Stimulated activated CD4-positive, alpha-beta T cell treated with anti-CD3 and anti-CD28 coated beads, TNF-alpha, amount 100 ng/mL, for 24 hours (primary cell): ENCODE results near the gene ZNF460.
"Not testable (repeated sequence)": the region's sequence is repeated elsewhere in the genome, so short reads cannot be mapped to it uniquely, and the experiment has no call there.

Source experiments
- DNase-seq, 3 experiments: peaks; one replicate each; pipeline ENCODE4 v3.0.0-alpha.2; 2020; ENCODE audit warnings: low read depth in 3 of 3

Gene ZNF460

DNA sequence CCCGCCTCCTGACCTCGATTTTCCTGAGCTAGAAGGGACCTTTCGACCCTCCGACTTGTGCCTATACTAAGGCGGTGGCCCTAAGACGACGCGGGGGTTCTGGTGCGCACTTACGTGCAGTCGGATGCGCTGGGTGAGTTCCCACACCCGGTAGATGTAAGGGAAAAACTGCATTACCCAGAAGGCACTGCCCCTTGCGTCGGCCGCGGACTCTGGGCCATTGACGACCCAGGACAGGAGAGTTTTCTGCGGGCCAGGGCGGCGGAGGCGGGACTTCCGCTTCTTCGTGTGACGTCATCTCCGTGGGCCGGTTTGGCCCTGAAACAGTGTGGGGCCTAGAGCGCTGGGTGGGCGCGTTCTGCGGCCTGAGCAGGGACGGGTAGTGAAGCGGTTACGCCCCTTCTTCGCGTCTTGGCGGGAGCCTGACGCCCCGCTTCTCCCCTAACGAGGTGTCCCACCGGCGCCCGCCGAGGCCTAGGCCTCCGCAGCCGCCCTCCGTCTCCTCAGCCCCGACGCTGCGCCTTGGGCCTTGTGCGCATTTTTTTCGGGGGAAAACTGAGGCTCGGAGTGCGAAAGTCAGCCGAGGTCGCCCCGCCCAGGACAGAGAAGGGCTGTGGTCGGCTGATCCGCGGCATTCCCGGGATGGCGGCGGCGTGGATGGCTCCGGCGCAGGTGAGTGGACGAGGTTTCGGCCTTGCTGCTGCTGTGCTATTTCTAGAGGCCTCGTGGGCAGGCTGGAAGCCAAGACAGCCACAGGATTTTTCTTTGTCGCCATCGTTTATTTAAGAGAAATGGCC, at the start of gene ZNF460:
Gene ZNF460 (plus strand): TSS at position 321 of the 797 bp plus-strand sequence. CDS start 322 bp downstream, at position 643.
- peak; percentile 93 to 95 (median 94) for DNase-seq

DNA sequence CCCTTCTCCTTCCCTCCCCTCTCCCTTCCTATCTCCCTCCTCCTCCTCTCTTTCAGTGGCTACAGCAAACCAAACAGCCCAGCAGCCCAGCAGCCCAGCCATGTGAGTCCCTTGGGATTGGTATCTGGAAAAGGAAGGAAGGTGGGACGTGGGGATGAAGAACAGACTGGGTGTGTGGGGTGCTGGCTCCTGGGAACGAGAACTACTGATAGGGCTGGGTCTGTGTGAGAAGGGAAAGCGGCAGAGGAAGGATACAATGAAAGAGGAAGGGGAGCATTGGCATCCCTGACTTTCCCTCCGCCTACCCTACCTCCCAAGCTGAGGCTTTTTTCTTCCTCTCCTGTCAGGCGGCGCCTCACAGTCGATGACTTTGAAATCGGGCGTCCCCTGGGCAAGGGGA, 48.6 kb upstream of the ZNF460 start:
- no peak for DNase-seq

DNA sequence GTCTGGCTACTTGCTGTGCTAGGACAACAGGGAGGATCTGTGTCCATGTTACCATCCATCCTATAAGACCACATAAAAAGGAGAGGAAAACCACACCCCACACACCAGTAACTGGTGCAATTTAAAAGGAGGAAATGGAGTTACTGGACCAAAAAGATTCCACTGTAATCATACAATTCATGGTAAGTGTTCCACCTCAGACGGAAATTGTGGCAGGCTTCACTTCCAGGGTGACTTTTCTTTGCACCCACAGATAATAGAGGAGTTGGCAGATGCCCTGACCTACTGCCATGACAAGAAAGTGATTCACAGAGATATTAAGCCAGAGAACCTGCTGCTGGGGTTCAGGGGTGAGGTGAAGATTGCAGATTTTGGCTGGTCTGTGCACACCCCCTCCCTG, 47.1 kb upstream of the ZNF460 start:
- DNase-seq: no peak

DNA sequence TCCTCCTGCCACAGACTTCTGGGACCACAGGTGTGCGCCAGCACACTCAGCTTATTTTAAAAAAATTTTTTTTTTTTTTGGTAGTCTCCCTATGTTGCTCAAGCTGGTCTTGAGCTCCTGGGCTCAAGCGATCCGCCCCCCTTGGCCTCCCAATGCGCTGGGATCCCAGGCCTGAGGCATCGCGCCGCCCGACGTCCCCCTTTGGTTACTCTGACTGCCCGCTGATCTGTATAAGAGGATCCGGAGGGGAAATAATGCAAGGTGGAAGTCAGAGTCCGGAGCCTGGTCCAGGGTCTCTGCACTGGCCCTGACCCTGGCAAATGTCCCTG, 40.3 kb upstream of the ZNF460 start:
- no peak for DNase-seq

DNA sequence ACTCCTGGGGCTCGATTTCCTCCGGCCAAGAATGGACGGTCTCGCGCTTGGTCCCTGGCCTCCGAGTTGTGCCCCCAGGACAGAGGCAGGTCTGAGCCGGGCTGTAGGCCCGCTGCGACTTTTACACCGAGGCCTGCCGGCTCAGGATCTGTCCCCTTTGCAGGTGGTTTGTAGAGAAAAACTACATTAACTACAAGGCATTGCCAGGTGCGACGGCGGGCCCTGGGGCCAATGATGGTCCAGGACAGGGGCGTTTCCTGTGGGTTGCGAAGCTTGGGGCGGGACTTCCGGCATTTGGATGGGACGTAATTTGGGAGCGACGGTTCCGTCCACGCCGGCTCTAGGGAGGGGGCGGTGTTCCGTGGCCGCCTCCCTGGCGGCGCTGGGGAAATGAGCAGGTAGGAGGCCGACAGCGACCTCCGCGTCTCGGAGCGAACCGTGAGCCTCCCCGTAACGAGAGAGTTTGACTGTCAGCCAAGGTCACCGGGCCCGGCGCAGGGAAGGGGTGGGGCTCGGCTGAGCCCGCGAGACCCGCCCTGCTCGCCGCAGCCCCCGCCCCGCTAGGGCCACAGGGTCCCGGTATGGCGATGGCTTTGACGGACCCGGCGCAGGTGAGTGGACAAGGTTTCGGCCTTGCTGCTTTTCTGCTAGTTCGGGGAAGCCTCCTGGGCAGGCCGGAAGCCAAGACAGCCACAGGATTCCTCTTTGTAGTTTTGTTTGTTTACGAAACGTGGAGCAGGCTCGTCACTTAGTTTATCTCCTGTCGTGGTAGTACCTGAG, 39.8 kb upstream of the ZNF460 start, which contains the start of gene ZNF805:
Gene ZNF805 (plus strand): TSS at position 322 of the 780 bp plus-strand sequence. CDS start 260 bp downstream, at position 582.
- DNase-seq: peak; percentile 91 to 94 (median 93)

DNA sequence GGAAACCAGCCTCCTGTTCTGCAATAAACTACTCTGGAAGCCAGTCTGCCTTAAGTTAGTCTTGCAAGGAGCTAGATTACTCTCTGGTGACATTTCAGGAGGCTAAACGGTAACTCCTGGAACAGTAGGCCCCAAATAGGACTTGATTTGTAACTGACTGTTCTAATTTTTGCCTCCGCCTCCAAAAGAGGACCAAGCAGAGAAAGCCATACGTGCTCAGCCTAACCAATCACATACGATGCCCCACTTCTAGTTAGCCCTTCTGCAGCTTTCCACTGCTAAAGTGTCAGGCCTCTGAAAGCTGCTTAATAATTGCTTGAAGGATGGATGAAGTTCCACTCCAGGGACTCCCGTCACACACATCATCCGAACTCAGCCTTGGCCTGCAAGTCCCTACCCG, 39.1 kb upstream of the ZNF460 start:
- DNase-seq: no peak

DNA sequence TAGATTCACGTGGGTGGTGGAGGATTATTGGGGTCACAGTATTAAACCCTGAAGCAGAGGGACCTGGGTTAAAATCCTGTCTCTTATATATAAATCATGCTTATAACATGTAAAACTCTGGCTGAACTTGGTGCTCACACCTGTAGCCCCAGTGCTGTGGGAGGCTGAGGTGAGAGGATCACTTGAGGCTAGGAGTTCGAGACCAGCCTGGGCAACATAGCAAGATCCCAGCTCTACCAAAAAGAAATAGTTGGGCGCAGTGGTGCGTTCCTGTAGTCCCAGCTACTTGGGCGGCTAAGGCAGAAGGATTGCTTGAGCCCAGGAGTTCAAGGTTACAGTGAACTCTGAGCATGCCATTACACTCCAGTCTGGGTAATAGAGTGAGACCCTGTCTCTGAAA, 37.5 kb upstream of the ZNF460 start:
- no peak for DNase-seq

DNA sequence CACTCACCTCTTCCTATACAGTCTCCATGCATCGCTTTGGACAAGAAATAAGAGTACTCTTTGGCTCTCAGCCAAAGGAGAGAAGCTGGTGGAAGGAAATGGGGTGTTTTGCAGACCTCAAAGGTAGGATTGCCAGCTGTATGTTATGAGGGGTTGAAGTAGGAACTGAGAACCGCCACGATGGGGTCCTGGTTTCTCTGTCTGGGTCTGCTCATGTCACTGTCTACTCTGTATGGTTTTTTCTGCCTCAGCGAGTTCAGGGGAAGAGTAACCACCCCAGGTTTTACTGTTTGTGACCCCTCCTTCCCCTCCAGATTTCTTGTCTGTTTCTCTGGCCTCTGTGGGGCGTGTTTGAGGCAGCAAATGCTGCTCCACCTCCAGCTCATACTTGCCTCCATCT, 35.8 kb upstream of the ZNF460 start:
- no peak for DNase-seq

DNA sequence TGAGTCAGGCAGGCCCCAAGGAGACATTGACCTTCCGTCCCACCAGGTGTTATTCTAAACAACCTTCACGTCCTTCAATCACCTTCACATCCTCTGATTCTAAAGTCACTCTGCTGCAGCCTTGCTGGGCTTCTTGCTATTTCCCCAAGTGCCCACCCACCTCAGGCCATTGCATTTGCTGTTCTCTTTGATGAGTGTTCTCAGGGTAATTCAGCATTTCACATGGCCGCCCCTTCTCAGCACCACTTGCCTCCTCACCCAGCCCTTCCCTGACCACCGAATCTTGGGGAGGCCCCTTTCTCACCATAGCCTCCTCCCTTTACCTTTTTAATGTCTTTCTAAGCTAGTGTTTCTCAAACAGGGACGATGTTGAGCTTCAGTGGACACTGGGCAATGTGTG, 35.2 kb upstream of the ZNF460 start:
- no peak for DNase-seq

DNA sequence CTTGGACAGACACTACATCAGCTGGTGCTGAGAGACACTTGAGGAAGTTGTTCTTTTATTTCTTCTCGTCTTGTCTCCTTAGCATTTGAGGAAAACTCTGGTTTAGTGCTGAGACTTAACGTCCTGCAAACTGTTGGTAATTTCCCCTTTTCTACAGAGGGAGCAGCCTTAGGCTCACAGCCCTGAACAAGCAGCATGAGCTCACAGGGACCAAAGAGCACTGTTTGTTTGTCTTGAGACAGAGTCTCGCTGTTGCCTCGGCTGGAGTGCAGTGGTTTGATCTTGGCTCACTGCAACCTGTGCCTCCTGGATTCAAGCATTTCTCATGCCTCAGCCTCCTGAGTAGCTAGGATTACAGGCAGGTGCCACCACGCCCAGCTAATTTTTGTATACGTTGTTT, 34.3 kb upstream of the ZNF460 start:
- DNase-seq: no peak

DNA sequence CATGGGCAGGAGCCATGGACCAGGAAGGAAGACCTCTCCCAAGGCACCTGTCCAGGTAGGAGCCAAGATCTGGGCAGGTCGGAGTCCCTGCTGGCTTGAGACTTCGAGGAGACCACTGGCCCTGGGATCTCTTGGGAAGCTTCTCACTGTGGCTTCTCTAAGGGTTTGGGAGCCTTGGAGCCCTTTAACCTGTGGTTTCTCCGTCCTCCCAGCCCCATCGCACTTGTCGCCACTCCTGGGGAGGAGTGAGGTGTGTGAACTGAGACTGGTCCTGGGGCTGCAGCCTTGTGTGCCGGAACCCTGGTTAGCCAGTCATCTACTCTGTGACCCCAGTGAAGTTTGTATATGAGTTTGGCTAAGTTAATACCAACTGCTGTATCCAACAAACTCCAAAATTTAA, 31.6 kb upstream of the ZNF460 start:
- no peak for DNase-seq

DNA sequence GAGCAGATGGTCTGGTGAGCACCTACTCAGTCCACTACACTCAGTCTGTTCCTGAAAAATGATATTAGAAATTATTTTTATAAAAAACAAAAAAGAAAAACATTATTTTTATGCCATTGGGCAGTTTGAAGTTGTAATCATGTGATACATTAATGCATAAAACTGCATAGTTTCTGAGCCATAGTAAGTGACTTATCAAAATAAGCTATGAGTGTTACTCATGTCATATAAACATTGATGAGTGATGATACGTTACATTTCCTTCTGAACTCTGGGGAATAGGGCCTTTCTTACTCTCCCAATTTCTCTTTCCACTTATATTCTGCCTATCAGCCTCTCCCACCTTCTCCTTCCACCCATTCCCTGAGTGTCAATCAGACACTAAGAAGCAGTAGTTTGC, 31.0 kb upstream of the ZNF460 start:
- no peak for DNase-seq

DNA sequence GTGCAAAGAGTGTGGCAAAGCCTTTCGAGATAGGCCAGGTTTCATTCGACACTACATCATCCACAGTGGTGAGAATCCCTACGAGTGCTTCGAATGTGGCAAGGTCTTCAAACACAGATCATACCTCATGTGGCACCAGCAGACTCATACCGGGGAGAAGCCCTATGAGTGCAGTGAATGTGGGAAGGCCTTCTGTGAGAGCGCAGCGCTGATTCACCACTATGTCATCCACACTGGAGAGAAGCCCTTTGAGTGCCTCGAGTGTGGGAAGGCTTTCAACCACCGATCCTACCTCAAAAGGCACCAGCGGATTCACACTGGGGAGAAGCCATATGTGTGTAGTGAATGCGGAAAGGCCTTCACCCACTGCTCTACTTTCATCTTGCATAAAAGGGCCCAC, 26.5 kb upstream of the ZNF460 start:
- DNase-seq: not testable (repeated sequence)

DNA sequence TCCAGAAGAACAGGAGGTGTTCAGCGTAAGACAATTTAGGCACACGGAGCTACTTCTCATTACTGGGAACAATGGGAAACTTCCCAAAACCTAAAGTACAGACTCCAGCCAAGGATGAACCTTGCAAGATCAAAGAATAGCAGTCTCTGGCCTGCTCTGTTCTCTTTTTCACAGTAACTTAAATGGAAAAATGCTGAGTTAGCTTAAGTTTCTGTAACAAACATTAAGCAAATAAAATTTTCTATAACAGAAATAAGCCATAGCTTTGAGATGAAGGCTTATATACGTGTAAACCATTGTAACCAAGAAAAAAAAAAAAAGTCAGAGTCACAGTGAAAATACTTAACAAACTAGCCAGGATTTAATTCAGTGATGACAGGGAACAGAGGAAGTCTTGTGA, 18.2 kb upstream of the ZNF460 start:
- DNase-seq: no peak

DNA sequence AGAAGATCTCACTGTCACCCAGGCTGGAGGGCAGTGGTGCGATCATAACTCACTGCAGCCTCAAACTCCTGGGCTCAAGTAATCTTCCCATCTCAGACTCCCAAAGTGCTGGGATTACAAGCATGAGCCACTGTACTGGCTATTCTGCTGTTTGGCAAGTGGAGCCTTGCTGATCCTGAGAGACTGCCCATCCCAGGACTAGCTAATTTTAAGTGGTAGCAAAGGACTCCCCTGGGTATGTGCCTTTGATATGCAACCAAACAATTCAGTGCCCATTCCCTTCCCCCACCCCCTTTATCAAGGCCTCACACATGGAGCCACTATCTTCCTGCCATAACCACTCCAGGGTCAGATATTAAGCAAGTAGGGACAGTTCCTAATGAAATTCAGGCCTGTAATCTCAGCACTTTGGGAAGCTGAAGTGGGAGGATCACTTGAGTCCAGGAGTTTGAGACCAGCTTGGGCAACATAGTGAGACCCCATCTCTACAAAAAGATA, 17.0 kb upstream of the ZNF460 start:
- no peak for DNase-seq

DNA sequence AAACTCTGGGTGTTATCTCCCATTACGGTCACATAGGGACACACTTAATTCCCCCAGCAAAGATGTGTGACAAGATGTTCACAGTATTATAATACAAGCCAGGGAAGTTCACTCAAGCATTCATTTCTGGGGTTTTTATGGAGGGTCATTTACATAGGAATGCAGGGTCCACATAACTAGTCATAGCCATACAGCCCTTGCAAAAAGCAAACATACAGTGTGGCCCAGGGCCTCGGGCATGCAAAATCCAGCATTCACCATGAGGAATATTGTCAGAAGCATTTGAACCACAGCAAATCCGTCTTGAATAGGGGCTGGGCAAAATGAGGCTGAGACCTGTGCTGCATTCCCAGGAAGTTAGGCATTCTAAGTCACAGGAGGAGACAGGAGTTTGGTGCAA, 13.0 kb upstream of the ZNF460 start:
- no peak for DNase-seq

DNA sequence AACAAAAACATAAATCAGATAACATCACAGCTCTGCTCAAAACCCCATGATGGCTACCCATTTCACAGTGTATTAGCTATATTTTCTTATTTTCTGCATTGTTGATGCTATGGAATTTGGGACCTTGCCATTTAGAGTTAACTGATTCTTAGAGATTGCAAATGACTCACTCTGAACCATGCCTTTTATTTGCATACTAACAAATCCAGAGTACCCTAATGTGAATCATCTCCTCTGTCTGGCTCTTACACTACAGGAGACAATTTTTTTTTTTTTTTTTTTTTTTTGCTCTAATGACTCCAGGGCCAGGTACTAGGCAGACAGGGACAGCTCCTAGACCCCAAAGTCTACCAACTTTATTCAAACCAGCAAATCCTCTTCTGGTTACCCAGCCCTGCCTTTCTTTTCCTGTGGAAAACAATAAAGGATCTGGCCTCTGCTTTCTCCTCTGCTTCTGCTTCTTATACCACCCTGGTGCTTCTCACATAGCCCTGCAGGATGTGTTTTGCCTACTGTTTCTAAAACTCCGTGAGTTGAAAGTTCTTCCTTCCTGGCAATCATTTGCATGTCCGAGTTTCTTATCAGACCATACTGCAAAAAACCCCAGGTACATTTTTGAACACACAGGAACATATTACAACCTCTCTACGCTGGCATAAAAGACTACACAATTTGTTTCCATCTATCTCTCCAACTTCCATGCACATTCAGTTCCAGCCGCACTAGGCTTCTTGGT, 10.6 kb upstream of the ZNF460 start:
- DNase-seq: no peak

DNA sequence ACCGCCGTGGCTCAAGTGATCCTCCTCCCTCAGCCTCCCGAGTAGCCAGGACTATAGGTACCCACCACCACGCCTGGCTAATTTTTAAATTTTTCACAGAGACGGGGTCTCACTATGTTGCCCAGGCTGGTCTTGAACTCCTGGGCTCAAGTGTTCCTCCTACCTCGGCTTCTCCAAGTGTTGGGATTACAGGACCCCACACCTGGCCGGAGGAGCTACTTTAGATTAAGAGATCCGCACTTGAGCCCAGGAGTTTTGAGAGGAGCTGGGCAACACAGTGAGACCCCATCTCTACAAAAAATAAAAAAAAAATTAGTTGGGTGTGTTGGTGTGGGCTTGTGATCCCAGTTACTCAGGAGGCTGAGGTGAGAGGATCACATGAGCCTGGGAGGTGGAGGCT, 9.0 kb upstream of the ZNF460 start:
- DNase-seq: no peak

DNA sequence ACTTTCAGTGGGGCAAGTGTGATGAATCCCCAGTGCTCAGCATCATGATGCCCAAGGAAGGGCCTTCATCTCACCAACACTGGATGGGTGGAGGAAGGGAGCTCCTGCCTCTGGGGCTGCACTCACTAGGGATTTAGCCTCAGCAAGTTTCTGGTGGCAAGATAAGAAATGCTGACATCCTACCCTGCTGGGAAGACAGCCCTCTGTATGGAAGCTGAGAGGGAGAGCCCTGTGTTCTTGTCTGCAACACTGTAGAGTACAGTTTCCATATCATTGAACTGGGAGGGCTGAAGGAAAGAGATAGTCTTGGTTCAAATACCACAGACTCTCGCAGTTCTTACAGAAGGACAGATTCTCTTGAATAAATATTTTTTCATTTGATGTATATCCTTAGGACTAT, 7.3 kb upstream of the ZNF460 start:
- DNase-seq: no peak

DNA sequence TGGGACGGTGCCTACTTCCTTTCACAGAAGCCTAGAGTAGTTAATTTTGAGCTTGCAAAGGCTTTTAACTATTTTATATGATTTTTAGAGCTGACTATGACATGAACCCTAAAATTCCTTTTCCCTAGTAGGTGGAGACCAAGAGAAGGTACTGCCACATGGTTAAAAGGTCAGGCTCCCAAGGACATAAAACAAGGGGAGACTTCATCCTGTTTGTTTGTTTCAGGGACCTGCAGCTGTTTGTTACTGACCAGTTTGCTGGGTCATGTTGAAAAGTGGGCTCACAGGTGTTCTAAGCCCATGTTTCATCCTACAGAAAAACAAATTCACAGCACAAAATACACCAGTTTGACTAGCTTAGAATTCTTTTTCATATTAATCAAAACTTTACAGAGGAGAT, 3.9 kb upstream of the ZNF460 start:
- DNase-seq: no peak

DNA sequence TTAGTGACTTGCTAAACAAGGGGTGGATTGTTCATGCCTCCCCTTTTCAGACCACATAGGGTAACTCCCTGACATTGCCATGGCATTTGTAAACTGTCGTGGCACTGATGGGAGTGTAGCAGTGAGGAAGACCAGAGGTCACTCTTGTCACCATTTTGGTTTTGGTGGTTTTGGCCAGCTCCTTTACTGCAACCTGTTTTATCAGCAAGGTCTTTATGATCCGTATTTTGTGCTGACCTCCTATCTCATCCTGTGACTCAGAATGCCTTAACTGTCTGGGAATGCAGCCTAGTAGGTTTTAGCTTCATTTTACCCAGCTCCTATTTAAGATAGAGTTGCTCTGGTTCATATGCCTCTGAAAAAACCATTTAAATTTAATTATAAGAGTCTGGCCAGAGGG, 1.8 kb upstream of the ZNF460 start:
- DNase-seq: not testable (repeated sequence)

DNA sequence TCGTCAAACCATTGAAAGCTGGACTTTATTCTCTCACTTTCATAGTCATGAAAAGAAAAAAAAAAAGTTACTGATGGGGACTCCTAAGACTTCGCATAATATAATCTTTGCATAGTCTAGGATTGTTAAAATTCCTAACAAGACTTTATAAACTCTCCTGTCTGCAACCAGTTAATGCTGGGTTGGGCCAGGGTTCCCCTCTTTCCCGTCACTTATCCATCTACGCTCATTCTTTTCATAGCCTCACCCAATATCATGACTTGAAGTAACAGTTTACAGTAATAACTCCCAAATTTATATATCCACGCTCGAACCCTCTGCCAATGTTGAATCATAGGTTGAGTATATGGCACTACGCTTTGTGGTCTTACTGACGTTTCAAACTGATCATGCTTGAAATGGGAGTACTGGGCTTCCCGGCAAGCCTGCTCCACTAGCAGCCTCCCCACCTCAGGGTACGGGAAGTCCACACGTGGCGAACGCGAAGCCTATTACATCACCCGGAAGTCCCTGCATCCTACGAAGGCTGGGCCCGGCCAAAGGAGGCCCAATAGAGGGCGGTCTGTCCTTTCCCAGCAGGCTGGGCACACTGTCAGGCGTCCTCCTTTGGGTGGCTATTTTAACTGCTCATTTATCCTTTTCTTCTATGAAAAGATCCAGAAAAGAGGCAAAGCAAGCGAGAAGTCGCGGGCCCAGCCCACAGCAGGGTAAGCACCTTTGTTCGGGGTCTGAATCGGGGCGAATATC, 694 bp upstream of the ZNF460 start:
- peak; percentile 60 to 74 (median 64) for DNase-seq
